ENCODE measurements around the gene NR3C2.

Gene NR3C2

GRCh38 chr4:148030193-148030873 lies 411.9 kb downstream of the NR3C2 start:
- Histone ChIP-seq H3K27me3 (replicated peaks in 2 of 5; ENCODE audit: control insufficient read depth in 4 of 5, insufficient read depth in 5 of 5, low read length in 4 of 5) (no peaks in the 10 kb centered on the region), H3K36me3 (ENCODE audit: control insufficient read depth in 4 of 4, insufficient read depth in 4 of 4, low read length in 3 of 4) (no peaks in the 10 kb centered on the region), H3K9me3 (ENCODE audit: control extremely low read depth in 1 of 5, control insufficient read depth in 4 of 5, insufficient read depth in 2 of 5, low read depth in 1 of 5, low read length in 4 of 5) (peaks cover 0 to 9% (median 0%) of the 10 kb centered on the region in 5 experiments), H3K4me1 (ENCODE audit: control extremely low read depth in 1 of 4, control insufficient read depth in 4 of 4, insufficient read depth in 4 of 4, low read length in 3 of 4) (peaks cover 0 to 3% (median 0%) of the 10 kb centered on the region in 4 experiments), H3K27ac (ENCODE audit: insufficient read depth in 1 of 2, low read depth in 1 of 2, low read length in 2 of 2, poor library complexity in 1 of 2, severe bottlenecking in 2 of 2) (no peak overlapping the region), H3K4me3 (ENCODE audit: control insufficient read depth in 1 of 7, extremely low read depth in 1 of 7, insufficient read depth in 4 of 7, low read depth in 2 of 7, low read length in 6 of 7) (no peak overlapping the region)
- ChIA-PET POLR2A (interaction anchor here (0.6 kb wide), 1 partner anchor 207 kb away, joined by 3 read pairs; no protein-coding TSS in a partner anchor), CTCF (interaction anchor here (0.6 to 1.5 kb wide), 4 partner anchors 9 to 139 kb away, joined by 3 to 4 read pairs (median 3); no protein-coding TSS in a partner anchor)
- 78% methylated on average over 1 of the region's 2 CpGs for WGBS (ENCODE audit: insufficient coverage)
- DNase-seq: no peak

DNA sequence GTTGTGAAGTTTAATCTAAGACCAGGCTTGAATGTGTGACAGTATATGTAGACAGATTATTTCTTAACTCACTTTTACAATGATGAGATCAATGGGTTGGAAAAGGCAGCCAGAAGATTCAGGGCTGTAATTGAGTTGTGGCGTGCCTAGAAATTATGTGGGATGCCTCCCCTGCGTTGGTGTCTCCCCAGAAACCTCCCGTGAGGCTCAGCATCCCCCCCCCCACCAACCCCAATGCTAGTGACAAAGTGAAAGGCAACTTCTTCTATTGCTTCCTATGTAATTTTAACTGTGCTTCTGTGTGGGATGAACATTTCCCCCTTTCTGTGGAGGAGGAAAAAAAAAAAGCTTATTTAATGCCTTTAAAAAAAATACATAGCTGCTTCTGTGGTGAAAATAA lies 412.4 kb downstream of the NR3C2 start:
- Histone ChIP-seq H3K4me3 (ENCODE audit: control insufficient read depth in 1 of 7, extremely low read depth in 1 of 7, insufficient read depth in 4 of 7, low read depth in 2 of 7, low read length in 6 of 7) (no peak overlapping the region), H3K27ac (ENCODE audit: insufficient read depth in 1 of 2, low read depth in 1 of 2, low read length in 2 of 2, poor library complexity in 1 of 2, severe bottlenecking in 2 of 2) (no peak overlapping the region), H3K9me3 (ENCODE audit: control extremely low read depth in 1 of 5, control insufficient read depth in 4 of 5, insufficient read depth in 2 of 5, low read depth in 1 of 5, low read length in 4 of 5) (peaks cover 0 to 9% (median 0%) of the 10 kb centered on the region in 5 experiments), H3K27me3 (replicated peaks in 2 of 5; ENCODE audit: control insufficient read depth in 4 of 5, insufficient read depth in 5 of 5, low read length in 4 of 5) (no peaks in the 10 kb centered on the region), H3K4me1 (ENCODE audit: control extremely low read depth in 1 of 4, control insufficient read depth in 4 of 4, insufficient read depth in 4 of 4, low read length in 3 of 4) (peaks cover 0 to 3% (median 0%) of the 10 kb centered on the region in 4 experiments), H3K36me3 (ENCODE audit: control insufficient read depth in 4 of 4, insufficient read depth in 4 of 4, low read length in 3 of 4) (no peaks in the 10 kb centered on the region)
- POLR2A ChIA-PET: no interaction called here
- DNase-seq: no peak
- CTCF ChIA-PET: interaction anchor here (0.6 to 1.5 kb wide), 5 partner anchors 8 to 139 kb away, joined by 3 to 4 read pairs (median 3); no protein-coding TSS in a partner anchor
- 100% methylated on average over 1 of the region's 3 CpGs for WGBS (ENCODE audit: insufficient coverage)

Data from common myeloid progenitor, CD34-positive (primary cell).